GM12878 (cell line): ENCODE data around the gene THEM4. TPM values are rescaled to one million over a fixed set of nuclear protein-coding genes. Genes with fewer than 3 reads are reported as not detected.

Experiments used
- GABPA ChIP-seq: IDR thresholded peaks from 2 replicates; pipeline ENCODE4 v1.6.1; 2014; ENCODE audit warnings: antibody characterized with exemption, low read depth, mild to moderate bottlenecking, inconsistent platforms
- HDGF ChIP-seq: fragments of 450-650 bp; IDR thresholded peaks from 2 replicates; pipeline ENCODE4 v1.6.1; 2016; ENCODE audit warnings: antibody characterized with exemption
- IKZF2 ChIP-seq, 2 experiments: fragments of 450-650 bp; IDR thresholded peaks; 2 replicates each; pipeline ENCODE4 v1.6.1; 2017; ENCODE audit warnings: mild to moderate bottlenecking in 2 of 2, moderate library complexity in 2 of 2
- IRF4 ChIP-seq: IDR thresholded peaks from 2 replicates; pipeline ENCODE4 v1.6.1; 2011; ENCODE audit warnings: low read depth, low read length
- KAT2A ChIP-seq: conservative IDR thresholded peaks from 2 replicates; pipeline ENCODE4 v1.6.1; 2011; ENCODE audit warnings: low read depth, low read length; ENCODE audit not compliant: control insufficient read depth
- KDM1A ChIP-seq: fragments of 200-600 bp; sonication (generic); IDR thresholded peaks from 2 replicates; pipeline ENCODE4 v1.6.1; 2016; ENCODE audit warnings: borderline replicate concordance
- MTA3 ChIP-seq: IDR thresholded peaks from 2 replicates; pipeline ENCODE4 v1.6.1; 2012; ENCODE audit warnings: low read length, inconsistent platforms, borderline replicate concordance
- NR2C1 ChIP-seq: fragments of 450-650 bp; IDR thresholded peaks from 2 replicates; pipeline ENCODE4 v1.6.1; 2017; ENCODE audit warnings: antibody characterized with exemption, mild to moderate bottlenecking, moderate library complexity
- NRF1 ChIP-seq: conservative IDR thresholded peaks from 2 replicates; pipeline ENCODE4 v1.6.1; 2011; ENCODE audit warnings: mild to moderate bottlenecking, low read depth, low read length, improper control_type of control experiment
- PAX8 ChIP-seq: fragments of 450-650 bp; IDR thresholded peaks from 2 replicates; pipeline ENCODE4 v1.6.1; 2017; ENCODE audit warnings: mild to moderate bottlenecking, moderate library complexity
- POU2F2 ChIP-seq: IDR thresholded peaks from 3 replicates; pipeline ENCODE4 v1.6.1; 2011; ENCODE audit warnings: low read depth, mild to moderate bottlenecking, low read length, borderline replicate concordance
- RBBP5 ChIP-seq: fragments of 200-600 bp; sonication (generic); conservative IDR thresholded peaks from 2 replicates; pipeline ENCODE4 v1.6.1; 2016
- SIN3A ChIP-seq: IDR thresholded peaks from 2 replicates; pipeline ENCODE4 v1.6.1; 2012; ENCODE audit warnings: low read depth, low read length, improper control_type of control experiment
- SIX5 ChIP-seq: IDR thresholded peaks from 2 replicates; pipeline ENCODE4 v1.6.1; 2011; ENCODE audit warnings: mild to moderate bottlenecking, low read depth, low read length, moderate library complexity; ENCODE audit not compliant: severe bottlenecking
- SMAD1 ChIP-seq: fragments of 450-650 bp; IDR thresholded peaks from 2 replicates; pipeline ENCODE4 v1.6.1; 2018; ENCODE audit warnings: mild to moderate bottlenecking, low read depth; ENCODE audit not compliant: partially characterized antibody
- TCF3 ChIP-seq: IDR thresholded peaks from 2 replicates; pipeline ENCODE4 v1.6.1; 2012; ENCODE audit warnings: low read depth, mild to moderate bottlenecking, low read length, borderline replicate concordance; ENCODE audit not compliant: insufficient read depth
- WRNIP1 ChIP-seq: IDR thresholded peaks from 2 replicates; pipeline ENCODE4 v1.6.1; 2011; ENCODE audit warnings: low read depth, low read length, improper control_type of control experiment, borderline replicate concordance
- polyA plus RNA-seq, 11 experiments: library from polyadenylated mRNA; depleted of rRNA in 4 of 11; unstranded in 6 of 11; stranded (reverse) in 5 of 11; fragments of >200 nt; fragmentation: Nextera tagmentation in 4 of 11; fragmentation: Illumina TruSeq in 1 of 11; extraction: Ambion mirVana in 4 of 11; extraction: Trizol in 1 of 11; gene quantifications; 1 replicate in 1 of 11; 2 replicates in 10 of 11; pipeline versions ENCODE4 v1.2.1 to v1.2.3, GENCODE V29; 2011 to 2016; ENCODE audit warnings: inconsistent platforms in 2 of 11, missing spikeins in 2 of 11, low read depth in 1 of 11
- total RNA-seq, 4 experiments: library from RNA; depleted of rRNA in 3 of 4; stranded (reverse); fragments of >200 nt in 3 of 4; fragmentation: Illumina TruSeq in 1 of 4; extraction: Trizol in 1 of 4; gene quantifications; 2 replicates each; pipeline versions ENCODE4 v1.2.1 to v1.2.3, GENCODE V29; 2013 to 2021
- TF ChIP-seq, protein P1 (sequence below): IDR thresholded peaks from 2 replicates; pipeline ENCODE4 v1.6.1; 2012; ENCODE audit warnings: low read depth, low read length, improper control_type of control experiment
- TF ChIP-seq, protein P2 (sequence below): fragments of 450-650 bp; IDR thresholded peaks from 2 replicates; pipeline ENCODE4 v1.6.1; 2016; ENCODE audit warnings: mild to moderate bottlenecking, moderate library complexity, borderline replicate concordance

The THEM4 gene
- total and polyA plus RNA-seq, 10 of the 15 experiments (the other 5 are each of a cell fraction or from before 2014, with no cell fraction given) = 3.4 to 30.8 (median 17.9) TPM

DNA sequence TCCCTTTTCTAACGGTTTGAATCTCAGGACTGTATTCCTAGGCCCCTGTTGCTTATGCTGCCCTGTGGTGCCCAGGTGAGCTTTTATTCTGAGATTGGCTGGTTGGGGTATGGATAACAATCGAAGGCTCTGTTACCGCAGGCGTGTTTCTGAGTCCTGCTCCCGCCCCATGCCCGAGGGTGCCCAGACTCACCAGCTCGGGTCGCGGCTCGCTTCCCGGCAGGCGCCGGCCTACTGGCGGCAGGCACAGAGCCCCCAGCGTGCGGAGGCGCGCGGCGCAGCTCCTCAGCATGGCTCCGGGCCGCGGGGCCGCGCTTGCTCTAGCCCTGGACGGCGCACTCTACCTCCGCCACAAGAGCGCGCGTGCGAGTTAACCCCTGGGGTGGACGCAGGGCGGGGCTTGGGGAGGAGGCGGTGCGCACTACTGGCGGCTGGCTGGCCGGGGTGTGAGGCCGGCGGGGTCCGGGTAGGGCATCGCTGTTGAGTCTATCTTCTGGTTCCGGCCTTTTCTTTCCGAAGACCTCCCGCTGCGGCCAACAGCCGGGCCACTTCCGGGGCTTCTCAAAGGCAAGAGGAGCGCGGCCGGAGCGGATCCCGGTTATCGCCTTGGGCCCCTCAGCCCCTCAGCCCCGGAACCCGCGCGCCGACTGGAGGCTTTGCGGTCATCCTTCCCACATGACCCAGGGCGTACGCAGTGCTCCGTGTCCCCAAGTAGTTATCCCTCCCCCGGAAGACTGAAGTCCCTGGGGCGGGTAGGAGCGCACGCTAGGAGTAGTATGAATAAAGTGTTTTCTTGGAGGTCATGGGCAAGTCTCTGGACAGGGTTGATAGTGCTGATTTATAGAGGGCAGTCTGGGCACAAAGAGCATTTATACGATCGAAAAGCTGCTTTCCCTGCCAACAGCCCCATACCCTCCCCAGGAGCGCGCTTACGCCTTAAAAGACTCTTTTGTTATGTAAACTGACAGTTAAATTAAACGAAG, at the start of gene THEM4 (continued):
- TF ChIP-seq SIN3A (no peak), MTA3 (no peak), TCF3 (no peak), IKZF2 (IDR thresholded peaks at IDR 0.05) (peak in 1 of 2 experiments; percentile 51; a peak in 1 of 4 replicates), KAT2A (no peak), SMAD1 (peak; percentile 32), NRF1 (peak; percentile 36; the same call in 1 of the 2 replicates), SIX5 (peak; percentile 42), GABPA (peak; percentile 94), RBBP5 (no peak), PAX8 (no peak), POU2F2 (peak; percentile 30; the same call in 1 of the 3 replicates), HDGF (0 out of 2 replicates have a peak, but pooled peaks have one; percentile 52), WRNIP1 (no peak), NR2C1 (peak; percentile 75), IRF4 (no peak), KDM1A (no peak)
- TF ChIP-seq, protein P1, sequence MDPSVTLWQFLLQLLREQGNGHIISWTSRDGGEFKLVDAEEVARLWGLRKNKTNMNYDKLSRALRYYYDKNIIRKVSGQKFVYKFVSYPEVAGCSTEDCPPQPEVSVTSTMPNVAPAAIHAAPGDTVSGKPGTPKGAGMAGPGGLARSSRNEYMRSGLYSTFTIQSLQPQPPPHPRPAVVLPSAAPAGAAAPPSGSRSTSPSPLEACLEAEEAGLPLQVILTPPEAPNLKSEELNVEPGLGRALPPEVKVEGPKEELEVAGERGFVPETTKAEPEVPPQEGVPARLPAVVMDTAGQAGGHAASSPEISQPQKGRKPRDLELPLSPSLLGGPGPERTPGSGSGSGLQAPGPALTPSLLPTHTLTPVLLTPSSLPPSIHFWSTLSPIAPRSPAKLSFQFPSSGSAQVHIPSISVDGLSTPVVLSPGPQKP = no peak
- TF ChIP-seq, protein P2, sequence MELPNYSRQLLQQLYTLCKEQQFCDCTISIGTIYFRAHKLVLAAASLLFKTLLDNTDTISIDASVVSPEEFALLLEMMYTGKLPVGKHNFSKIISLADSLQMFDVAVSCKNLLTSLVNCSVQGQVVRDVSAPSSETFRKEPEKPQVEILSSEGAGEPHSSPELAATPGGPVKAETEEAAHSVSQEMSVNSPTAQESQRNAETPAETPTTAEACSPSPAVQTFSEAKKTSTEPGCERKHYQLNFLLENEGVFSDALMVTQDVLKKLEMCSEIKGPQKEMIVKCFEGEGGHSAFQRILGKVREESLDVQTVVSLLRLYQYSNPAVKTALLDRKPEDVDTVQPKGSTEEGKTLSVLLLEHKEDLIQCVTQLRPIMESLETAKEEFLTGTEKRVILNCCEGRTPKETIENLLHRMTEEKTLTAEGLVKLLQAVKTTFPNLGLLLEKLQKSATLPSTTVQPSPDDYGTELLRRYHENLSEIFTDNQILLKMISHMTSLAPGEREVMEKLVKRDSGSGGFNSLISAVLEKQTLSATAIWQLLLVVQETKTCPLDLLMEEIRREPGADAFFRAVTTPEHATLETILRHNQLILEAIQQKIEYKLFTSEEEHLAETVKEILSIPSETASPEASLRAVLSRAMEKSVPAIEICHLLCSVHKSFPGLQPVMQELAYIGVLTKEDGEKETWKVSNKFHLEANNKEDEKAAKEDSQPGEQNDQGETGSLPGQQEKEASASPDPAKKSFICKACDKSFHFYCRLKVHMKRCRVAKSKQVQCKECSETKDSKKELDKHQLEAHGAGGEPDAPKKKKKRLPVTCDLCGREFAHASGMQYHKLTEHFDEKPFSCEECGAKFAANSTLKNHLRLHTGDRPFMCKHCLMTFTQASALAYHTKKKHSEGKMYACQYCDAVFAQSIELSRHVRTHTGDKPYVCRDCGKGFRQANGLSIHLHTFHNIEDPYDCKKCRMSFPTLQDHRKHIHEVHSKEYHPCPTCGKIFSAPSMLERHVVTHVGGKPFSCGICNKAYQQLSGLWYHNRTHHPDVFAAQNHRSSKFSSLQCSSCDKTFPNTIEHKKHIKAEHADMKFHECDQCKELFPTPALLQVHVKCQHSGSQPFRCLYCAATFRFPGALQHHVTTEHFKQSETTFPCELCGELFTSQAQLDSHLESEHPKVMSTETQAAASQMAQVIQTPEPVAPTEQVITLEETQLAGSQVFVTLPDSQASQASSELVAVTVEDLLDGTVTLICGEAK = peak; percentile 96
- TF ChIP-seq, all 136 proteins: peak for 60
